GM18951 (cell line): Measurements from ENCODE around the gene MACROD1.
"Not testable (repeated sequence)": the region's sequence is repeated elsewhere in the genome, so short reads cannot be mapped to it uniquely, and the experiment has no call there.

Source experiments
- POLR2A ChIP-seq: IDR thresholded peaks from 4 replicates; pipeline ENCODE4 v1.6.1; 2011; ENCODE audit warnings: mild to moderate bottlenecking; ENCODE audit not compliant: insufficient read length, insufficient read depth; ENCODE audit errors: extremely low read depth
- in situ Hi-C: fragments of 300-500 bp; cut with MboI; formaldehyde crosslinking; loops from one replicate; pipeline ENCODE4 v1.12.0; 2022; ENCODE audit warnings: low sequenced_read_pairs, mixed read lengths, inconsistent platforms; ENCODE audit not compliant: unreplicated experiment

The MACROD1 gene

GRCh38 chr11:64178203-64178602 lies 12.3 kb upstream of the MACROD1 start:
- in situ Hi-C loops: no loop called here
- no peak for TF ChIP-seq POLR2A

GRCh38 chr11:64176751-64177150 lies 10.8 kb upstream of the MACROD1 start:
- in situ Hi-C loops: no loop called here
- TF ChIP-seq POLR2A: no peak

DNA sequence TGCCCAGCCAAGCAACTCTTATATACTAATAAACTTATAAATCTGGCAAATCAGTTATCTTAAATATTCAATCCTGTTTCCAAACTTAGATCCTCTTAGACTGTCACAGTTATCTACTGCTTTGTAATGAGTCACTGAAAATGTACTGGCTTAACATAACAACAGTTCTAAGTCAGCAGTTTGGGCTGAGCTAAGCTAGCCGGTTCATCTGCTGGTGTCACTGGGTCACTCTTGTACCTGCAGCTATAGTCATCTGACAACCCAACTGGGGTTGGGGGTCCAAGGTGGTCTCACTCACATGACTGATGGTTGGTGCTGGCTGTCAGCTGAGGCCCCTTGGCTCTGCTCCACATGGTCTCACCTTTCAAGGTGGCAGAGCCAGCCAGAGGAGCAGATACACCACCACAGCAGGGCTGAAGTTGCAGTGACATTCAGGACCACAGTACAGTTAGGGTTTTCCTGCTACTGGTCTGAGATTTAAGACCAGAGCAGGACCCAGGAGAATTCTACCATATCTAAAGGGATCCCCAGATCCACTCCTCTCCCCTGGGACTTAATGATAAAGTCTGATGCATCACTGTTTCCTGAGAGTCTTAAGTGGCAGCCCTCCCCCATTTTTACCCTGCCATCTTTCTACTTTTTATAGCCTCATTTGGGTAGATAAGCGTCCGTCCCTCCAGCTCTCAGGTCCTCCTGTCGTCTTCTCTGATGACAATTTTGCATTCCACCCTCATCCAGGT lies 7.9 kb upstream of the MACROD1 start:
- in situ Hi-C loops: no loop called here
- no peak for TF ChIP-seq POLR2A

DNA sequence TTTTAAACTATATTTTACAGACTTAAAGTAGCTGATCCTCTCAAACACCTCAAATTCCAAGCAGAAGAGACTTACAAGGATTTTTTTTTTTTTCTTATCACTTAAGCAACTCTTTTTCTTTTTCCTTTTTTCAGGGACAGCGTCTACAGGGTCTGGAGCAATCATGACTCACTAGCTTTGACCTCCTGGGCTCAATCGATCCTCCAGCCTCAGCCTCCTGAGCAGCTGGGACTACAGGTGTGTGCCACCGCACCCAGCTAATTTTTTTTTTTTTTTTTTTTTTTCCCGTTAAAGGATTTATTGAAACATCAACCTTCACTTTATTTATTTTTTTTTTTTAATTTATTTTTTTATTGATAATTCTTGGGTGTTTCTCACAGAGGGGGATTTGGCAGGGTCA lies 4.5 kb upstream of the MACROD1 start:
- no peak for TF ChIP-seq POLR2A

DNA sequence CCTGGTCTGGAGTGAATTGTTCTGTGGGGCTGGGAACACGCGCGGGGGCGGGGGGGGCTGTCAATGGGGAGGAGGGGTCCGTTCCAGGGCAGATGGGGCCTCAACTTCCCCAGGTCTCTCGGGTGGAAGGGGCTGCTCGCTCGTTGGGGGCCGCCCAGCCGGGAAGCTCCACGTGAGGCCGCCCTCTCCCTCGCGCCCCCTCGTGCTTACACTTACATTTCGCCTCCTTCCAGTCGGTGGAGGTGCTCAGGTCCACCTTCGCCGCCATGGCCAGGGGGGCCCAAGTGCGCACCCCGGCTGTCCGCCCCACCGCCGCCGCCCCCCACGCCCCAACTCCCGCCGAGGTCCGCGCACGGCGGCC lies 452 bp downstream of the MACROD1 start:
- no peak for TF ChIP-seq POLR2A
- in situ Hi-C loops: no loop called here

More for the DNA sequence above, 4.5 kb upstream of the MACROD1 start:
- in situ Hi-C loops: no loop called here

DNA sequence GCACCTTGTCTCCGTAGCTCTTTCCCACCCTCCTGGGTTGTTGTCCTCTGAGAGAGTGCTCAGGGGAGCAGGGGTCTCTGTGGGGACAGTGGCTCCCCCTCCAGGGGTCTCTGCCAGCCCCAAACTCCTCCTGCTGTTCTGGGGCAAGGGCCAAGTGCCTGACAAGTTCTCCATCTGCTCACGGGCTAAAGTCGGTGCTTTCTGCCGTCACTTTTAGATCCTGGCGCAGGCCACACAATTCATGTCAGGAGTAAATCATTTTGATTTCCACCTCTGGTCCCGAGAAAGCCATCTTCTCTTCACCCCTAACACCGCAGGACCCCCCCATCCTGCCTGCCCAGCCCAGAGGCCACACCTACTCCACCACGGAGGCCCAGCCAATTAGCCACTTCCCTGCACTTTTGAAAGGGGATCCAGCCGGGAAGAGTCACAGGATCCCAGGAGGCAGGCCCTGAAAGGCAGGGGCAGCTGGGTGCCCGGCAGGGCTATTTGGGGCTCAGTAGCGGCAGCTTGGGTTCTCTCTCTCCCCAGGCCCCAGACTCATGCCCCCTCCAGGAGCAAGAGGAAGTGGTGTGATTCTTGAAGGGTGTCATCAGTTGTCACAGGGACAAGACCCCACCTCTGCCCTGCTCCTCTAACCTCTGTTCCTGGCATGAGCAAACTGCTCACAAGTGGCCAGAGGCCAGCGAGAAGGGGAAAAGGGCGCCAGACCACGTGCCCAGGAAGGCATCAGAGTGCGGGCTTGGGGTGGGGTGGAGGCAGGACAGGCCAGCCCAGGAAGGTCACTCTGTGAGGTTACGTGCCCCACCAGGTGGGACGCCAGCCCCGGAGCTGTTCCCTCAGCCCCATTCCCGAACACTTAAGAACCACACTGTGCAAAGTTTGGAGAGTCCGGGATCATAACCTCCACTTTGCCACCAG lies 1.3 kb downstream of the MACROD1 start:
- in situ Hi-C loops: no loop called here
- TF ChIP-seq POLR2A: no peak

DNA sequence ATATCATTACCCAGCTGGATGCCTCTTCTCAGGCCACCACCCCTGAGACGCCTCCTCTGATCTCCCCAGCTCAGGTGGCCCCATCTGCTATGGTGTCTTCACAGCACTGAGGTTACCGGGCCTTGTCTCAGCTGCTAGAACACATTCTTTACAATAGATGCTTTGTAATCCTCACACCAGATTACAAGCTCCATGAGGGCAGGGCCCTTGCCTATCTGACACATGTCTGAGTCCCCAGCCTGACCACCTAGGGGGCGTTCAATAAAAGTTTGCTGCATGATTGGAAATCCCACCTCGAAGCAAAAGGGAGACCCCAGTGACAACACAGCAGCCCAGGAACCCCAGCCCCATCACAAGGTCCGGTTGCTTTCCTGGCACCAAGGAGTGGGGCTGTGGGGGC lies 2.0 kb downstream of the MACROD1 start:
- in situ Hi-C loops: no loop called here
- no peak for TF ChIP-seq POLR2A

DNA sequence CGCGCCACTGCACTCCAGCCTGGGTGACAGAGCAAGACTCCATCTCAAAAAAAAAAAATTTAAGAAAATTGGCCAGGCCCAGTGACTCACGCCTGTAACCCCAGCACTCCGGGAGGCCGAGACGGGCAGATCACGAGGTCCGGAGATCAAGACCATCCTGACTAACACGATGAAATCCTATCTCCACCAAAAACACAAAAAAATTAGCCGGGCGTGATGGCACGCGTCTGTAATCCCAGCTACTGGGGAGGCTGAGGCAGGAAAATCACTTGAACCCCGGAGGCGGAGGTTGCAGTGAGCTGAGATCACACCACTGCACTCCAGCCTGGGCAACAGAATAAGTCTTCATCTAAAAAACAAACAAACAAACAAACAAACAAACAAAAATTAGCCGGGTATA lies 3.1 kb downstream of the MACROD1 start:
- in situ Hi-C loops: not testable (repeated sequence)

GRCh38 chr11:64161037-64161436 lies 4.9 kb downstream of the MACROD1 start:
- in situ Hi-C loops: no loop called here
- TF ChIP-seq POLR2A: no peak

- TF ChIP-seq POLR2A: no peak
- in situ Hi-C loops: loop anchor here (10.0 kb wide), 1 partner anchor 323 kb away; the partner anchor contains the start of gene MARK2
Measured at GRCh38 chr11:64157631-64158394, 8.1 kb downstream of the MACROD1 start.

- in situ Hi-C loops: loop anchor here (10.0 kb wide), 1 partner anchor 322 kb away; the partner anchor contains the start of gene MARK2
Measured at GRCh38 chr11:64156235-64157011, 9.5 kb downstream of the MACROD1 start.

DNA sequence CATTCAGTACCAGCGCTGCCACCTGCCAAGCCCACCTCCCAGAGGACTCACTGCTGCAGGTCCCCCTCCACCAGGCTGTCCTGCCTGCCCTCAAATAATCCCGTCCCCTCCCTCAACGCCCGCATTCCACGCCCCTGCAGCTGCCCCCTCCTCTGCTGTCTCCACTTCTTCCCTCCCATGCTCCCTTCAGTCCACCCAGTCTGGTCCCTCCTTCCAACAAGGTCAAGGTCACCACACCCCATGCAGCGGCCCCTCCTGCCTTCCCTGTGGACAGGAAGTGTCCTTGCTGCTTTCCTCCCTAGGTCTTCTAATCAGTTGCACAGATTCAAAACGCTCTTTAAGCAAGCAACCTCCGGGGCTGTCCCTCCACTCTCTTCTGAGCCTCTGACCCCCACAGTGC lies 12.1 kb downstream of the MACROD1 start:
- in situ Hi-C loops: loop anchor here (10.0 kb wide), 1 partner anchor 319 kb away; the partner anchor contains the start of gene MARK2

More at GRCh38 chr11:64156235-64157011, 9.5 kb downstream of the MACROD1 start:
- TF ChIP-seq POLR2A: no peak

More for the DNA sequence above, 12.1 kb downstream of the MACROD1 start:
- no peak for TF ChIP-seq POLR2A
